ENCODE data around the gene NDUFV3. TPM values are rescaled to one million over a fixed set of nuclear protein-coding genes. Genes with fewer than 3 reads are reported as not detected.

Gene NDUFV3
- total and polyA plus RNA-seq, 2 experiments from 2014 or later, result 51.5 to 71.2 TPM

DNA sequence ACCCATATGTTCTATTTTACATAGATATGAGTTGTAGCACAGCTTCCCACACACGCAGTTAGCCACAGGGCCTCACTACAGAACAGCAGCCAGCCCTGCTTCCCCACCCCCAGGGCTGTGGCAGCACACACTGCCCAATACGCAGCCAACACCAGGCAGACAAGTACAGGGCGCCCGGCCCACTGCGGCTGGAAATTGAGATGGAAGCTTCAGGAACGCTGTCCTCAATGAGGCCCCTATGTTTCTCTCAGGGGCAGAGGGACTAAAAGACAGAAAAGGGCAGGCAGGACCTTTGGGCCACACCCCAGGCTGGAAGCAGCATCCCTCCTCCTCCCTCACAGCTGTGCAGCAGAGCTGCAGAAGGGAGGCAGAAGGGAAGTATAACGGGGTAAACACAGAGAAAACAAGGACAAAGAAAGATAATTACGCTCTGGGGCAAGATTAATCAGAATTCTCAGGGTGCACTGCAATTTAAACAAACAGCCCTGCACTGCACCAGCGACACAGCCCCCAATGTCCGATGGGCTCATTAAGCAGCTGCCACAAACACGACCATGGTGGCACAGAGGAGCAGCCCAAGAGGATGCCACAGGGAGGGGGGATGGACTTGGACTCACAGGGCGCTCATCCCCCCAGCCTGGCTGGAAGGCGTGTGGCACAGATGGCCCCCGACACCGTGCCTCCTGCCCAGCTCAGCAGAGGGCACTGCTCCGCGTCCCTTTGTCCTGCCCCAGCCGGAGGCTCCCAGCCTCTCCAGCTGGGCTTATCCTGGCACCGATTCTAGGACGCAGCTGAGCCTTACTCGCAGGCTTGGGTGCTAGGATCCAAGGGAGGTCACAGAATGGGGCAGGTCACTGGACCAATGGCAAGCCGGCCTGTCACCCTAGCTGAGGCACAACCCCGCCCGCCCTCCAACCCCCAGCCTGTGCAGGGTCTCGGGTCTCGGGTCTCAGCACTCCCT lies 28.0 kb upstream of the NDUFV3 start:
- peaks cover 29% of the 10 kb centered on the region for H3K36me3 ChIP-seq (ENCODE audit: insufficient read depth)
- H3K79me2 ChIP-seq (replicated peaks; ENCODE audit: insufficient read depth), result peaks cover 89% of the 10 kb centered on the region
- Mint-ChIP-seq H3K4me1 (peaks cover 16% of the 10 kb centered on the region), H3K27ac (peak overlapping the region; percentile 81), H3K4me3 (no peak overlapping the region; the same call in 2 of the 3 replicates), H3K36me3 (ENCODE audit: low read depth) (peaks cover 77% of the 10 kb centered on the region), H3K27me3 (ENCODE audit: insufficient read depth, low read depth, poor library complexity) (peaks cover 11% of the 10 kb centered on the region), H3K9me3 (no peaks in the 10 kb centered on the region; the same call in 2 of the 3 replicates)
- peak overlapping the region; percentile 39; the same call in 1 of the 2 replicates for H3K27ac ChIP-seq (ENCODE audit: low read depth)
- peaks cover 39% of the 10 kb centered on the region for H4K20me1 ChIP-seq (replicated peaks; ENCODE audit: insufficient read depth)
- TF ChIP-seq EZH2 (IDR thresholded peaks at IDR 0.05; ENCODE audit: low read depth, unreplicated experiment) (no peak), NANOG (IDR thresholded peaks at IDR 0.05; ENCODE audit: borderline replicate concordance) (no peak), EZH2phosphoT487 (IDR thresholded peaks at IDR 0.05; ENCODE audit: unreplicated experiment) (no peak), REST (IDR thresholded peaks at IDR 0.05; ENCODE audit: unreplicated experiment) (no peak), STAT1 (IDR thresholded peaks at IDR 0.05; ENCODE audit: unreplicated experiment) (no peak), JUNB (IDR thresholded peaks at IDR 0.05; ENCODE audit: unreplicated experiment) (no peak), ZNF331 (CRISPR knock-in tag; IDR thresholded peaks at IDR 0.05; ENCODE audit: low read depth) (no peak), CTCF (conservative IDR thresholded peaks at IDR 0.05; ENCODE audit: low read depth in 2 of 2) (0 out of 4 replicates have a peak, but pooled peaks of 1 of the 2 experiments have one; percentile 5), CREB1 (CRISPR knock-in tag; IDR thresholded peaks at IDR 0.05; ENCODE audit: low read depth) (no peak)
- peak; percentile 14; the same call in 2 of the 3 replicates for ATAC-seq
- H3K4me3 ChIP-seq, result no peak overlapping the region
- no peak for DNase-seq (ENCODE audit: low spot score)
- H3F3A ChIP-seq (replicated peaks; ENCODE audit: low read depth), result peaks cover 38% of the 10 kb centered on the region
- H3K27me3 ChIP-seq (ENCODE audit: insufficient read depth), result no peaks in the 10 kb centered on the region
- no peak overlapping the region for H3K4me2 ChIP-seq
- H3K4me1 ChIP-seq (ENCODE audit: insufficient read depth), result no peaks in the 10 kb centered on the region
- H3K9me2 ChIP-seq (ENCODE audit: insufficient read depth), result no peaks in the 10 kb centered on the region
- no peak overlapping the region for H2AFZ ChIP-seq

Data from GM23338 (cell line).